Esophagus squamous epithelium (tissue), 4 donors: ENCODE results near the gene RMND5A.

ENCODE experiments used
- CTCF ChIP-seq, 6 experiments: fragments of 450-650 bp in 4 of 6; fragments of 200-600 bp in 2 of 6; sonication (generic) in 2 of 6; IDR thresholded peaks; one replicate each; pipeline ENCODE4 v1.5.1; 2016 to 2019; ENCODE audit warnings: antibody characterized with exemption in 6 of 6, mild to moderate bottlenecking in 4 of 6, moderate library complexity in 4 of 6
- POLR2A ChIP-seq, 4 donors: fragments of 450-650 bp; IDR thresholded peaks; one replicate each; pipeline ENCODE4 v1.6.1; 2017; ENCODE audit warnings: antibody characterized with exemption in 4 of 4, mild to moderate bottlenecking in 4 of 4, moderate library complexity in 3 of 4

- TF ChIP-seq CTCF (IDR thresholded peaks at IDR 0.05) (no peak), POLR2A (IDR thresholded peaks at IDR 0.05) (no peak)
Measured at GRCh38 chr2:86794861-86795260, 74.8 kb downstream of the RMND5A start.
